ENCODE results near the gene AOC1. TPM values are rescaled to one million over a fixed set of nuclear protein-coding genes. Genes with fewer than 3 reads are reported as not detected.

The AOC1 gene
- total RNA-seq, 4 donors from 2014 or later, result 0.26 to 4.4 (median 1.4) TPM

- Histone ChIP-seq H3K27ac (peak overlapping the region in 1 of 4 donors; percentile 19), H3K36me3 (no peaks in the 10 kb centered on the region), H3K4me3 (no peak overlapping the region), H3K27me3 (peaks cover 0 to 5% (median 0%) of the 10 kb centered on the region in 4 donors), H3K4me1 (no peaks in the 10 kb centered on the region), H3K9me3 (peaks cover 0 to 10% (median 4%) of the 10 kb centered on the region in 3 donors)
- intact Hi-C loops (cut with DNase I), result no loop called here
- DNase-seq, result no peak
- 58 to 74% methylated on average over 7 of the region's 7 CpGs for WGBS, 2 donors
- no peak for TF ChIP-seq POLR2A (IDR thresholded peaks at IDR 0.05)
- TF ChIP-seq CTCF (IDR thresholded peaks at IDR 0.05), result no peak
These were observed 31.6 kb upstream of the AOC1 start for GRCh38 chr7:150820578-150821198.

- Histone ChIP-seq H3K9me3 (no peaks in the 10 kb centered on the region), H3K27me3 (no peaks in the 10 kb centered on the region), H3K4me3 (no peak overlapping the region), H3K27ac (no peak overlapping the region), H3K36me3 (no peaks in the 10 kb centered on the region), H3K4me1 (no peaks in the 10 kb centered on the region)
- 83% methylated on average over 8 of the region's 8 CpGs for WGBS, 2 donors
- intact Hi-C loops (cut with DNase I), result no loop called here
- TF ChIP-seq POLR2A (IDR thresholded peaks at IDR 0.05) (no peak), CTCF (IDR thresholded peaks at IDR 0.05) (no peak)
- no peak for DNase-seq
These were observed 29.3 kb upstream of the AOC1 start for GRCh38 chr7:150823043-150823442.

GRCh38 chr7:150823484-150824126, 28.7 kb upstream of the AOC1 start:
- intact Hi-C loops (cut with DNase I), result no loop called here
- Histone ChIP-seq H3K9me3 (no peaks in the 10 kb centered on the region), H3K27ac (no peak overlapping the region), H3K27me3 (no peaks in the 10 kb centered on the region), H3K4me1 (no peaks in the 10 kb centered on the region), H3K36me3 (no peaks in the 10 kb centered on the region), H3K4me3 (no peak overlapping the region)
- WGBS, 2 donors, result 83 to 85% methylated on average over 10 of the region's 10 CpGs
- DNase-seq, result no peak
- no peak for TF ChIP-seq CTCF (IDR thresholded peaks at IDR 0.05)
- no peak for TF ChIP-seq POLR2A (IDR thresholded peaks at IDR 0.05)

- intact Hi-C loops (cut with DNase I), result no loop called here
- WGBS, 2 donors, result 86 to 93% methylated on average over 11 to 14 of the region's 20 CpGs
- no peak overlapping the region for H3K27ac ChIP-seq
- no peaks in the 10 kb centered on the region for H3K4me1 ChIP-seq
- H3K9me3 ChIP-seq, result no peaks in the 10 kb centered on the region
- no peaks in the 10 kb centered on the region for H3K36me3 ChIP-seq
- no peak overlapping the region for H3K4me3 ChIP-seq
- no peaks in the 10 kb centered on the region for H3K27me3 ChIP-seq
- TF ChIP-seq CTCF (IDR thresholded peaks at IDR 0.05) (no peak), POLR2A (IDR thresholded peaks at IDR 0.05) (no peak)
- no peak for DNase-seq
These were observed 27.7 kb upstream of the AOC1 start for GRCh38 chr7:150824379-150825177.
